HepG2 (cell line): ENCODE results near the gene SLC2A5. TPM values are rescaled to one million over a fixed set of nuclear protein-coding genes. Genes with fewer than 3 reads are reported as not detected.

Experiments used
- ATAC-seq: fragments of 200-7000 bp; cut with Tn5 transposase; 3 replicates; pipeline ENCODE4 v1.9.1; 2020; ENCODE audit warnings: mild to moderate bottlenecking, moderate library complexity
- BruUV-seq: library from RNA; stranded (reverse); fragments of 400-500 nt; replicated peaks from 2 replicates; lab custom pipeline; 2021; lab: Mats Ljungman, UMichigan
- CTCF ChIA-PET: fragments of 300-600 bp; formaldehyde crosslinking; extraction: SDS; loops from one replicate; lab custom pipeline; 2021; ENCODE audit warnings: low total read pairs, inconsistent platforms, low intra/inter-chr PET ratio; lab: Yijun Ruan, JAX
- POLR2A ChIA-PET: fragments of 350-600 bp; sonication (Branson Sonifier 250); formaldehyde crosslinking; loops from one replicate; lab custom pipeline; 2020; ENCODE audit warnings: antibody characterized with exemption, inconsistent platforms; lab: Yijun Ruan, JAX
- DNase-seq: peaks from one replicate; pipeline ENCODE4 v3.0.0-alpha.2; 2015; ENCODE audit warnings: low spot score
- FAIRE-seq: peaks from 3 replicates; lab custom pipeline; 2011; peaks lifted over from hg19 to GRCh38; lab: Jason Lieb, UNC
- H2AFZ ChIP-seq: one replicate; pipeline ENCODE4 v1.6.1; 2011; ENCODE audit warnings: low read length, inconsistent platforms
- H3K27ac ChIP-seq: fragments of 300-600 bp; 3 replicates; pipeline ENCODE4 v1.8.0; 2011; ENCODE audit warnings: mixed run types, mild to moderate bottlenecking, mixed read lengths, low read length, inconsistent platforms; ENCODE audit not compliant: insufficient read depth; ENCODE audit errors: extremely low read length
- H3K27me3 ChIP-seq, 2 experiments: fragments of 200-600 bp in 1 of 2; 2 replicates in 1 of 2; 3 replicates in 1 of 2; pipeline versions ENCODE4 v1.6.0 to v1.8.0; 2011; ENCODE audit warnings: low read length in 2 of 2, mild to moderate bottlenecking in 2 of 2, moderate library complexity in 2 of 2, inconsistent platforms in 1 of 2; ENCODE audit not compliant: insufficient read depth in 2 of 2, control insufficient read depth in 1 of 2
- H3K36me3 ChIP-seq, 2 experiments: fragments of 200-600 bp in 1 of 2; replicated peaks in 1 of 2; 2 replicates in 1 of 2; 3 replicates in 1 of 2; pipeline versions ENCODE4 v1.5.1 to v1.8.0; 2011; ENCODE audit warnings: low read length in 2 of 2, inconsistent platforms in 1 of 2; ENCODE audit not compliant: insufficient read depth in 2 of 2, control insufficient read depth in 1 of 2
- H3K4me1 ChIP-seq: 2 replicates; pipeline ENCODE4 v1.5.1; 2012; ENCODE audit warnings: low read length, inconsistent platforms; ENCODE audit not compliant: insufficient read depth
- H3K4me2 ChIP-seq: 2 replicates; pipeline ENCODE4 v1.6.0; 2011; ENCODE audit warnings: low read depth, low read length, inconsistent platforms
- H3K4me3 ChIP-seq, 3 experiments: fragments of 200-600 bp in 1 of 3; sonication (generic), shearing (Covaris generic) in 1 of 3; replicated peaks in 1 of 3; 2 replicates each; pipeline ENCODE4 v1.5.1; 2011 to 2016; ENCODE audit warnings: low read length in 3 of 3, inconsistent platforms in 2 of 3, low read depth in 2 of 3, mild to moderate bottlenecking in 2 of 3, control low read depth in 1 of 3, mixed read lengths in 1 of 3; ENCODE audit not compliant: insufficient read depth in 1 of 3
- H3K79me2 ChIP-seq: one replicate; pipeline ENCODE4 v1.6.1; 2011; ENCODE audit warnings: low read length, inconsistent platforms; ENCODE audit not compliant: insufficient read depth
- H3K9ac ChIP-seq: 2 replicates; pipeline ENCODE4 v1.6.0; 2011; ENCODE audit warnings: mild to moderate bottlenecking, low read depth, low read length, inconsistent platforms; ENCODE audit not compliant: insufficient read depth
- H3K9me3 ChIP-seq: 2 replicates; pipeline ENCODE4 v1.5.1; 2012; ENCODE audit warnings: mild to moderate bottlenecking, low read length
- H4K20me1 ChIP-seq: 2 replicates; pipeline ENCODE4 v1.6.0; 2011; ENCODE audit warnings: inconsistent platforms, mild to moderate bottlenecking, low read length, moderate library complexity; ENCODE audit not compliant: insufficient read depth
- GATAD2A ChIP-seq: IDR thresholded peaks from 2 replicates; pipeline ENCODE4 v1.6.1; 2016
- ZFP91 ChIP-seq: sonication (generic); formaldehyde crosslinking; IDR thresholded peaks from 2 replicates; pipeline ENCODE4 v1.9.0; 2022; ENCODE audit warnings: missing genetic modification reagents, mild to moderate bottlenecking, borderline replicate concordance
- ZNF512 ChIP-seq: sonication (generic); formaldehyde crosslinking; IDR thresholded peaks from 2 replicates; pipeline ENCODE4 v1.4.0; 2020; ENCODE audit warnings: mild to moderate bottlenecking, missing genetic modification reagents
- ZNF691 ChIP-seq: sonication (generic); formaldehyde crosslinking; IDR thresholded peaks from 2 replicates; pipeline ENCODE4 v1.4.0; 2020; ENCODE audit warnings: missing genetic modification reagents, low read depth, mild to moderate bottlenecking, borderline replicate concordance
- WGBS: methylation state at CpG from one replicate; pipeline ENCODE4 v1.1.6; 2017; ENCODE audit warnings: low lambda C conversion rate; 5-methylcytosine and 5-hydroxymethylcytosine counted together
- in situ Hi-C: cut with HindIII; loops from 2 replicates; pipeline ENCODE4 v1.10.0; 2017; ENCODE audit warnings: low pct_unique_long_range_greater_than_20kb; ENCODE audit not compliant: extremely low pct_ligation_motif_present
- intact Hi-C: fragments of 100-400 bp; cut with micrococcal nuclease; formaldehyde crosslinking; loops from one replicate; pipeline ENCODE4 v1.10.0; 2022; ENCODE audit not compliant: unreplicated experiment
- polyA plus RNA-seq, 8 experiments: library from polyadenylated mRNA; depleted of rRNA in 3 of 8; stranded (reverse) in 7 of 8; unstranded in 1 of 8; fragments of >200 nt; fragmentation: Illumina TruSeq in 4 of 8; extraction: Trizol in 4 of 8; gene quantifications; 2 replicates each; pipeline versions ENCODE4 v1.2.1 to v1.2.3, GENCODE V29; 2011 to 2016; ENCODE audit warnings: low read depth in 4 of 8, missing spikeins in 1 of 8, mixed read lengths in 1 of 8; ENCODE audit not compliant: insufficient read depth in 1 of 8
- total RNA-seq, 5 experiments: library from RNA; depleted of rRNA; stranded (reverse); fragments of >200 nt; fragmentation: Illumina TruSeq; extraction: Trizol; gene quantifications; 2 replicates each; pipeline ENCODE4 v1.2.3, GENCODE V29; 2016; ENCODE audit warnings: low read depth in 1 of 5

SLC2A5 gene
- total and polyA plus RNA-seq, 2 of the 13 experiments (the other 11 are each of a cell fraction or from before 2014, with no cell fraction given): 0.04 to 0.54 TPM

GRCh38 chr1:9018333-9018732 is 51.1 kb downstream of the SLC2A5 start (continued):
- no peak for TF ChIP-seq ZFP91 (CRISPR knock-in tag)
- TF ChIP-seq, all 625 proteins: peak for 0

GRCh38 chr1:9016455-9016854 is 53.0 kb downstream of the SLC2A5 start:
- no peak overlapping the region for H2AFZ ChIP-seq
- POLR2A ChIA-PET: no interaction called here
- CTCF ChIA-PET: no interaction called here
- H3K4me1 ChIP-seq: no peaks in the 10 kb centered on the region
- no peak overlapping the region for H3K4me3 ChIP-seq
- WGBS: 54% methylated on average over 5 of the region's 5 CpGs
- in situ Hi-C loops (no loop called here), intact Hi-C loops (no loop called here)
- no peak overlapping the region for H3K4me2 ChIP-seq
- DNase-seq (no peak), ATAC-seq (no peak), FAIRE-seq (no peak)
- no peaks in the 10 kb centered on the region for H4K20me1 ChIP-seq
- H3K79me2 ChIP-seq: no peaks in the 10 kb centered on the region
- no peaks in the 10 kb centered on the region for H3K36me3 ChIP-seq
- H3K9me3 ChIP-seq: no peaks in the 10 kb centered on the region
- no TSS peak for BruUV-seq
- no peak for TF ChIP-seq GATAD2A (CRISPR knock-in tag)
- no peak for TF ChIP-seq ZNF691 (CRISPR knock-in tag)
- peak; percentile 41; the same call in 1 of the 2 replicates for TF ChIP-seq ZNF512 (CRISPR knock-in tag)
- H3K27me3 ChIP-seq: peaks cover 0 to 30% of the 10 kb centered on the region in 2 experiments; a peak in 4 of 5 replicates
- no peak overlapping the region for H3K9ac ChIP-seq
- no peak overlapping the region for H3K27ac ChIP-seq
